DMS53 treated with DMSO at 0.1 percent for 48 hours (cell line): ENCODE data around the gene F5.

Experiments
- DNase-seq: peaks from one replicate; lab custom pipeline; 2025; ENCODE audit not compliant: unreplicated experiment; lab: John Stamatoyannopoulos, UW

The F5 gene

DNA sequence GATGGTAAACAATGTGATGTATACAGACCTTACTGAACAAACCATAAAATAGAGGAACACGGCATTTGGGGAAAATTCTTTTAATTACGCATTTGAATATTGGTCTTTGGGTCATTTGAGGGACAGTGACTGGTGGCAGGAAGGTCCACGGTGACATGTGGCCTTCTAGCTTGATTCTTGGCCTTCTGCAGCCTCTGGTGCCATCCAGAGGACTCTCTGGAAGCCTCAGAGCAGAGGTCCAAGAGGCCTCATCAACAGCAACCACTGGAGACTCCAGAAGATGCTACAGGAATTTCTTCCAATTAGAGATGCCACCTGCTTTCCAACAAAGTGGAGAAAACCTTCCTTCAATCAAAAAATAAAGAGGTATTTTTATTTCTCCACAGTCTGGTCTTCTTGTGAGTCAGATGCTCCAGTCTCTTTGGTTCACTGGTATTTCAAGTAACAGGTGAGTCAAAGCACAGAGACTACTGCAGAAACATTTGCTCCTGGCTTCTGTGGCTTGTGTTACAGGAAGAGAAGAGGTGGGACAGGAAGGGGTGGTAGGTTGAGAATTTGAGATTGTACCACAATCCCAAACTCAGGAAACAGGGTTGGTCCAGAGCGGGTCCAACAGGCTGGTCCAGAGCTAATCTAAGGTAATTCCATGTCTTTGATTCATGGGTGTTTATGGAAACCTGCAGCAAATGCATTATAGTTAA is 2.7 kb upstream of the F5 start:
- DNase-seq: peak; percentile 74

DNA sequence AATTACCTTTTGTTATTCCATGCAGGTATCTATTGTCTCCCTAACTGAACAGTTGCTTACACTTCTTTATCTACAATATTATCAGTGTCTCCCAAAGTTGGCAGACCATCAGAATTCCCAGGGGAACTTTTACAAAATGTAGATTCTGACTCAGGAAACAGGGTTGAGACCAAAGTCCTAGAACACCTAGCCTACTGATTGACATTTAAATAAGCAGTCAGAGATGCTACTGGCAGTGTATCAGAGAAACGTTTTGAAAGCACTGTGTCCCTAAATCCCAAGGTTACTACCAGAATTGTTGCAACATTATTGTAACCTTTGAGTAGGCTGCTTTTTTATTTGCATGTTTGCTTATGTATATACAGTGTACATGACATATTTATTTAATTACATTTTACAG is 1.8 kb upstream of the F5 start:
- no peak for DNase-seq

DNA sequence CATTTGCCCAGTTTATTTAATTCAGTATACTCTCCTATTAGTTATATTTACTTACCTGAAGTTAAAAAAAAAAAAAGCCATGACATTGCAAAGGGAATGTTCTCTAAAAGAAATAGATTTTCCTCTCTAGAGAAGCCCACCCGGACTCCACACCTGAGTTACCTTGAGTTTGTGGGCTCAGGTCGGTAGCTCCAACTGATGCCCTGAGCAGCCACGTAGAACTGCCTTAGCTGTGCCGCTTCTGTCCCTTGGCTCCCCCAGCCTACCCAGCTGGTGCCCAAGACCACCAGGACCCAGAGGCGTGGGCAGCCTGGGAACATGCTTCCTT is 250 bp downstream of the F5 start:
- DNase-seq: no peak

DNA sequence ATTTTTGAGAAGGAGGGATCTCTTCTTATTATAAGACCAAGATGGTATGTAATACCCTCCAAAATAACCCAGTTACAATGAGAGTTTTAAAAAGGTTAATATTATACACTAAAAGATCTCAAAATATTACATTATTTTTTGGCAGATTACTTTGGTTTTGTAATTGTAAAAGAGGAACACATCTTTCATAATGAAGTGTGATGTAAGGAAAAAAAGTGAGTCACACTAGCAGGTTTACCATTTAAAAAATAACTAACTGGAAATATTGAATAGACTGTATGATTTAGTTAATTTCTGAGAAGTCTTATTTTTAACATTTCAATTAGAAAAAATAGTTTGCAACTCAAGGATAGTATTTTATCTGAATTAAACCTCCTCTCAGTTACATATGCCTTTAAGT is 1.1 kb downstream of the F5 start:
- DNase-seq: no peak

DNA sequence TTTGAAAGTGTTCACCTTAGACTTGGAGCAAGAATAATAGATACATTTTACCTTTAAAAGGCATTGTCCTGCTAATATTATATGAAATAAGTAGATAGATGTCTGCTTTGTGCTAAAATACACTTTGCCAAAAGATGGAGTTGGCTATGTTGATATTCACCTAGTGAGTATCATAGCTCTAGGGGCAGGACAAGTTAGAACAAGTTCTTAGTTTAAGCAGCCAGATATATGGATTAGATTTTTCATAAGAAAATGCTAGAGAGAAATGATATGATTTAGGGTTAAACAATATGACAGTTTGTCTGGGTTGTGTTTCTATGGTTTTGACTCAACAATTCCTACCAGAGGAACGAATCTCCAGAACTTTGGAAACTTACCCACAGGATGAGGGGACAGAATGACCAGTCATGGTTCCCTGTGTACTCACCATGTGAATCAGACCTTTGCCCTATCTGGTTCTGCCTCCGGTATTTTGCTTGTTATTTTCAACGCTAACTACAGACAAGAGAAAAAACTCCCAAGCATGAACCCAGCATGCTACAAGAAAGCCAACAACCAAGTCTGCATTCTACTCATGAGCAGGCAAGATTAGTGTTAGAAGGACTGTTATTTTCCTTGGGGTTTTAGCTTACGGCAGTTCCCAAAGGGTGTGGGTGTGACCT is 1.7 kb downstream of the F5 start:
- no peak for DNase-seq

DNA sequence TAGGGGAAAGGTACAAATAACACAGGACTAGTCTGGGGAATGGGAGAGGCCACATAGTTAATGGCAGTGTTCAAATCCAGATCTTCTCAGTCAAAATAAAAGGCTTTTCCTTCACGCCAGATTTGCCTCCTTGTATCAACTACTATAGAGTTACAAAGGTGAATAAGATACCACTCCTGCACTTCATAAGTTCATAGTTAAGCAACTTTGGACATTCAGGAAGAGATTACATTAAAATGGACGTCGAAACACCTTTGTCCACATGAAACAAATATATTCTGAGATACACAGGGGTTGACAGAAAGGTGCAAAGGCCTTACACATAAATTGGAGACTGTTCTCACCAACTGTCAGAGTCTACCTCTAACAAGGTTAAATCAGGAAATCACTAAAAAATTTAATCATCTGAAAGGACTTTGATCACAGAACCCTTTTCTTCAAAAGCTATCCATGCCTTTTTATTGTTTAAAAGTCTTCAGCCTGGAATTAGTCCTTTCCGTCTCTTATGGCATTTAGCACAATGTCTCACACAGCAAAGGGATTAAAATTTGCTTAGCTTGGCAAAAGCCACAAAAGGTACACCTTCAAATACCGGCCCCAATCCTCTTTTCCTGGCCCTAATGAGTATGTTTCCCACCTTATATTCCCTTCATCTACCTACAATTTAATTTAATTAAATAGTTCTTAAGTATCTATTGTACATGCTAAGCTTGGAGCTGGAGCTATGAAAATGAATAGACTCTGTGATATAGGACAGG is 8.1 kb downstream of the F5 start:
- no peak for DNase-seq

DNA sequence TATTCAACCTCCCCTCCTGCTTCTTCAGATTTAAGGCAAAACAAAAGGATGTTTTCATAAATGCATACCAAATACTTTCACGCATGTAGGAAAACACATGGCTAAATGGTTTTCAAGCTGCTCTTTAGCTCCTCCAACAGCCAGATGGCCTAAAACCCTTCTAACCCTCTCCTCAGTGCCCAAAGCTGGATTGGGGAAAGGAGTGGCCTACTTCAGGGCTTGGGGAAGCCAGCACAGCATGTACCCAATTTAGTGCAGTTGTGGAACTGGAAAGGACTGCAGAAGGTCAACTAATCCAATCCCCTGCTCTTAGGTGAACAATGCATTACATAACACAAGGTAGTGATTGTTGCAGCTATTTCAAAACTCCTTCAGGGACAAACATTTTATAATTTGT is 9.3 kb downstream of the F5 start:
- no peak for DNase-seq

DNA sequence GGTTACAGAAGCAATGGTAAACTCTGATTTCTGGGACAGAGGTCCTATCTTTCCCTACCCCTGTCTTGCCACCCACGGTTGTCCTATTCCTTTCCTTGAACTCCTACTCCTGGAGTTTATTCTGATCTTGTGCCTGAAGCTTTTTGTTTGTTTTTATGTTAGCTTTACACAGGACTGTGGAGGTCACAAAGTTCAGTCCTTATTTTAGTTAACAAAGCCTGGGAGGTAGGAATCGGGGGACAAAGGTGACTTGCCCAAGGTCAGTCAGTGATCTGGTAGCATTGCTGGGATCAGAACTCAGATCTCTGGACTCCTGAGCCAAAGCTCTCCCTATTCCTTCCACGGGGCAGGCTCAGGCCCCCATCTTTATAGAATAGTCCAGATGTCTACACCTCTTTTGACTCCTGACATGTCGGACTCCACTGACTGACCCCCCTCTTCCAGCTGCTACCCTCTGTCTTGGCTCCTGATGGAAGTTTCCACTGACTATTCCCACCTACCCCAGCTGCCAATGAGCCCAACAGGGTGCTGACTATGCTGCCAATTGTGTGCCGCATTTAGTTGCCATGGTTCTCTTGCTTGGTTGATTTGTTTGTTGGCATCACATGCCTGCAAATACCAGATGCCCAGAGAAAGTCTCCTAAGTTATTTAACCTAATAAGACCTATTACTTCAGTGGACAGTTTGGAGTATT is 9.9 kb downstream of the F5 start:
- DNase-seq: no peak

DNA sequence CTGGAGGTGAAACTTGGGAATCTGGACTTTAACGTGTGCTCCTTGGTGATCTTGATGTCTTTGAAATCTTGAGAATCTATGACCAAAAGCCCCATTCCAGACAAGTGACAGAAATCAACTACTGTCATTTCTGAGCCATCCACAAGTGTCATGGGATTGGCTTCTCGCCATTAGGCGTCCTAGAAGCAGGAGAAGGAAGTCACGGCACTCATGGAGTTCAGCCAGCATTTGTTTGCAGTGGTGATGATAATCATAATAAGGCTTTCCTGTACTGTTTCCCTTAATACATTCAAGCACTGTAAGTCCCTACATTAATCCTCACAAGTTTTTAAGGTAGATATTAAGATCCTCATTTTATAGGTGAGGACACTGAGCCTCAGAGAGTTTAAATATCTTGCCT is 11.9 kb downstream of the F5 start:
- peak; percentile 9 for DNase-seq

DNA sequence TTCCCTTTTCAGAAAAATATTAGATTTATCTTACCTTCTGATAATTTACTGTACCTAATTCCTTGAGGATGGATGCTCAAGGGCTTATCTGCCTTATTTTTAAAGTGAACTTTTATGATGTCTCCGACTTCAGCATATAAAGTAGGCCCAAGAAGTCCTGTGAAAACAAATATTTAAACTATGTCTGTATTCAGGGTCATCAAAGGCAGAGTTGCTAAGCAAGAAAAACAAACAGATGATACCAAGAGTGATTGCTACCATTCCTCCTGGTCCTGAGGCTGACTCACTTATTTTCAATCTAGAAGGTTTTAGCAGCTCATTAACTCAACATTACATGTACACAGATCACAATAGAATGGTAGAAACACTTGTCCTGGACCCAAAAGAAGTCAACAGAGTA is 14.1 kb downstream of the F5 start:
- peak; percentile 55 for DNase-seq

DNA sequence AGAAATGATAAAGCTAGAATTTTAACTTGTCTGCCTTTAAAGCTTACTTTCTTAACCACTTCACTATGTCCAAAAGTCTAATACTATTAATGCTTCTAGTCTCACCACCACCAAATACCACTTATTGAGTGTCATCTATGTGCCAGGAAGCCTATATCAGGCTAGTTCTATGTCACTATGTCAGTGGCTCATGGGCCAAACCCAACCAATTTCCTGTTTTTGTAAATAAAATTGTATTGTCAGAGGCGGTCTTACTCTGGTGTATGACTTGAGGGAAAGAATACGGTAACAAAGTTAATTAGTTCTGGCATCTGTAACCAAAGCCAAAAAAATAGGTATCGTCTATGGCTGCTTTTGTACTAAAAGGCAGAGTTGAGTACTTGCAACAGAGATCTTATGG is 14.8 kb downstream of the F5 start:
- no peak for DNase-seq

DNA sequence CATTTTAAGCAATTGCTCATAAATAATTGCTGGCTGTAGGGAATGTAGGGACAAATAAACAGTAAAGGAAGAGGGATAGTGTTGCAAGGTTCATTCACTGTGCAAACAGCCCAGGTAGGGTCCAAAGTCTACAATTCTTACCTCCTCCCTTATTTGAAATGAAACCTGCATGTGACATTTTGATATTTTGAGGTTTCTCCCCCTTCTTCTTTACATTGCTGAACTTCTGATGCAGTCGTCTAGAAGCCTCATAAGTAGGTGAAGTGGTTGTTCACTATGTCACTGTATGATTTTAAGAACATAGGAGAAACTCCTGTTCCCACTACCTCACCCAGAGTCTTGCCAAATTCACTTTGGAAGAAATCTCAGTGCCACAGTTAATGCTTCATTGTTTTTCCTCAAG is 16.1 kb downstream of the F5 start:
- DNase-seq: peak; percentile 64

DNA sequence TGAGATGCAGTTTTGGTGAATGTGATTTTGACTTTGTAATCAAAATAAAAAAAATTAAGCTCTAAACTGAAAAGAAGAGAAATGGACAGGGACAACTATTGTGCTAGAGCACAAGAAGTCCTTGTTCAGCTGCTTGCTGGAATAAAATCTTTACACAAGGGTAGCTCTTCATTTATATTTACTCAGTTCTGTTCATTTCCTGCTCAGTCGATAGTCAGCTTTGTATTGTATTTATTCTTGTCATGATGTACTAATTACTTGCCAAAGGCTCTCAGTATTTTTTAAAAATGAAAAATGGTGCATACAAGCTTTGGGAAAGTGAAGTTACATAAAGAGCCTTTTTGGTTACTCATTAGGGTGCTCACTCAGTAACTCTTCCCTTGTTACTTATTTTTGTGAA is 17.8 kb downstream of the F5 start:
- DNase-seq: peak; percentile 56

DNA sequence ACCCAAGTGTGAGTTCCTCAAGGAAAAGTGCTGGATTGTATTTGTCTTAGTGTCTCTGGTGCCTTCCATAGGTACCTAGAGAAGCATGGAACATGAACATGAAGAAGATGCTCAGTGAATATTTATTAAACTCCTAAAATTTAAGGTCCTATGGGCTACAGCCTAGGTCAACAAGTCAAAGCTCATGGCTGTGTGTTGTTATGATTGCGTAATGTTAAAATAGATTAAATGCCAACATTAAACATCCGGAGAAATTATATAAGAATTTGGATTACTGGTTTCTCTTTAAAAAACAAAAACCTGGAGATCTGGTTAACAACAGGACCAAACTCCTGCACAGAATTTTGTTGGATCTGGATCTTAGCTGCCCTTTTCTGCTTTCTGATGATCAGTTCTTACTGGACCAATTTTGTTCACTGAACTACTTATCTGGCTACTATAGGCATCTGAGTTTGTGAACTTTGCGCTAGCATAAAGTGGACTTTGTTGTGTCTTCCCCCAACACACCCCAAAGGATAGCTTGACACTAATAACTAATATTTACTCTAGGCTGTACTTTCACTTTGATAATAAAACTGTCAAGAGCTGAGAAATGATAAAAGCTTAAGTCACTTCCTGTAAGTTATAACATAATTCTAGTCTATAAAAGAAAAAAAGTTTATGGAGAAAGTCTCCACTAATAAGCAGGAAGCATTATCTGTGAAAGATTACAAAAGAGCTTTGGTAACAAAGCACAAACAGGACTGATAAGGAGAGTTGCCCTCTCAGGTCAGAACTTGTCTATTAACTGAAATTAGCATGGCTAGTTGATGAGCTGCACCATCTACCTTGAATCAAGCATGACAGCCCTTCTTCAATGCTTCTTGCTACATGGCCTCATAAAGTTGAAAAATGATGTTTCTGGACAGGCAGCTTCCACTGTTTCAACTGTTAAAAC is 20.7 kb downstream of the F5 start:
- DNase-seq: no peak

DNA sequence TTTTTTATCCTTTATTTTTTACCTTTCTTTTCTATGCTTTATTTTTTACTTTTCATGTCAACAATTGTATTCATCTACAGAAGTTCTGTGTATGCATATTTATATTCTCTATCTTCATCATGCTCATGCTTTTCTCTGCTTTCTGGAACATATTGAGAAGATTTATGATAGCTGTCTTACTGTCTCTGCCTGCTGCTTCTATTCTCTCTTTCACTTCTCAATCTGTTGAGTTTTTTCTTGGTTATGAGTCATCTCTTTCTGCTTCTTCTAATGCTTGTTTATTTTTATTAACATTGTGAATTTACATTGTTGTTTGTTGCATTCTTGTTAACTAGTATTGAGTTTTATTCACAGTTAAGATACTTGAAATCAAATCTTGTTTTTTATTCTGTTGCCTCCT is 22.6 kb downstream of the F5 start:
- no peak for DNase-seq

DNA sequence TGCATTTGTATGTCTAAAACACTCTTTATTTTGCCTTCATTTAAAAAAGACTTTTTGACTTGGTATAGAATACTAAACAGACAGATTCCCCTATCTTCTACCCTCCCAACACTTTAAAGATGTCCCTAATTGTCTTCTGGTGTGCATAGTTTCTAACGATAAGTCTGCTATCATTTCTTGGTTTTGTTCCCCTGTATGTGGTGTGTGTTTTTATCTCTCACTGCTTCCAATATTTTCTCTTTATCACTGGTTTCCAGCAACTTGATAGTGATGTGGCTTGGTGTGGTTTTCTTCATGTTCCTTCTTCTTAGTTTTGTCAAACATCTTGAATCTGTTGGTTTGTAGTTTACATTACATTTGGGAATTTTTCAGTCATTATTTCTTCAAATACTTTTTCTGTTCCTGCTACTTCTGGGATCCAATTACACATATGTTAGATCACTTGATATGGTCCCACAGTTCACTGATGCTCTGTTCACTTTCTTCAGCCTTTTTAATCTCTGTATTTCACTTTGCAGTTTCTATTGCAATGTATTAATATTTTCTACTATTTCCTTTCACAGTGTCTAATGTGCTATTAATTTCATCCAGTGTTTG is 23.2 kb downstream of the F5 start:
- DNase-seq: no peak

DNA sequence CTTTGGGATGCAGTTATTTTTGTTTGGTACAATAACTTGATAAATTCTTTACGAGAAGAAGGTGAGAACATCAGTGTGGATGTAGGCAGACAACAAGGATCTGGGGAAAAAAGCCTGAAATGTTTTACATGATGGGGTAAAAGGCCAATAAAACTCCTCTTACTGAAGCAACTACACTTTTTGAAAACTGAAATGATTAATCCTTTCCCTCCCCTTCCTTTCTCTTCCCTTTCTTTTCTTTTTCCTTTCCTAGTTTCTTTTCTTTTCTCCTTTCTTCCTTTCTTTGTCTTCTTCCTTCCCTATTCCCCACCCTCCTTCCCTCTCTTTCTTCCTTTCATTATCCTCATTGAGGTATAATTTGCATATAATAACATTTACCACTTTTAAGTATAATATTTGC is 24.6 kb downstream of the F5 start:
- DNase-seq: no peak

DNA sequence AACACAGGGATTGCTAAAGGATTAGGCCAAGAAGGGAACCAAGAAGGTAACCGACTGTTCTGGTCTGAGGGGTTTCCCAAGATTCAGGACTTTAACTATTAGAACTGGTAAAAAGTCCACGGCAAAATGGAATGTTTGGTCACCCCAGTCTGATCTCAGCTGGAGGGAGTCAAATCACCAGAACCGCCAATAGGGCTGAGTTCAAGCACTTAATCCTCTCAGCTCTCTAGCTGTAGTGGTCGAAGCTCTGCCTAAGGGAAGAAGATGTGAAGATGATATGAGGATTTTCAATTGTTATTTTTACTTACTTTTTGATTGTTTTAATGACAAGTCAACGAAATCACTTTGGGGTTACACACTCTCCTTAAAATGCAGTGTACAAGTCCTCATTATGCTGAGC is 29.1 kb downstream of the F5 start:
- DNase-seq: no peak

DNA sequence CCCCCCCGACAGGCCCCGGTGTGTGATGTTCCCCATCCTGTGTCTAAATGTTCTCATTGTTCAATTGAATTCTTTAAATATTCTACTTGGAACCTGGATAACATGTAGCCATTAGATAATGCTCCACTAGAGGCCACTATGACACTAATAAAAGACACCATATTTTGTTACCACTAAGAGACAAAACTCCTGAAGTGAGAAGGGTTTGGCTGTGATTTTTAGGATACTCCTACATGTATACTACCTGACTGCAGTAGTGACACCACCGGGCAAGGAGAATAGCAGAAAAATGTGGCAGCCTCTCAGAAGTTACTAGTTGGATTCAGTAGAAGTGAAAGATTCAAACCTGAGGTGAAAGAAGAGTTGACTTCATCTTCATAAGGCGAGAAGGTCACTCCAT is 36.0 kb downstream of the F5 start:
- DNase-seq: peak; percentile 60

DNA sequence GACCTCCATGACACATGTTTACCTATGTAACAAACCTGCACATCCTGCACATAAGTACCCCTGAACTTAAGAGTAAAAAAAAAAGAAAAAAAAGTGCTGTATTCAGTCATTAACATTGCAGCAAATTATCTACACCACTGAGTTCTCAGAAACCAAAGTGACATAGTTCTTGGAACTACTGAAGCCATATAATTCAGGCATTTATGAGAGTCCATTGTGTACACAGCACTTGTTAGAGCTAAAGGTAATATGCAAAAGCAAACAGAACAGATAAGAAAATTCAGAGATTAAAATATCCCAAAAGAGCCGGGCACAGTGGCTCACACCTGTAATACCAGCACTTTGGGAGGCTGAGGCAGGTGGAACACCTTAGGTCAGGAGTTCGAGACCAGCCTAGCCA is 38.0 kb downstream of the F5 start:
- DNase-seq: no peak
